IMR-90 (cell line): ENCODE measurements around the gene RDH16. TPM values are rescaled to one million over a fixed set of nuclear protein-coding genes. Genes with fewer than 3 reads are reported as not detected.

ENCODE experiments used
- ATAC-seq: fragments of 200-7000 bp; cut with Tn5 transposase; 2 replicates; pipeline ENCODE4 v1.9.1; 2020; ENCODE audit warnings: low read depth, mild to moderate bottlenecking, moderate library complexity
- BruUV-seq: library from RNA; stranded (reverse); fragments of 400-500 nt; replicated peaks from 2 replicates; lab custom pipeline; 2021; lab: Mats Ljungman, UMichigan
- CTCF ChIA-PET: fragments of 300-600 bp; formaldehyde crosslinking; extraction: SDS; loops from one replicate; lab custom pipeline; 2021; ENCODE audit warnings: antibody characterized with exemption; lab: Yijun Ruan, JAX
- POLR2A ChIA-PET: fragments of 300-600 bp; sonication (Branson Sonifier 250); formaldehyde crosslinking; loops from one replicate; lab custom pipeline; 2022; ENCODE audit warnings: antibody characterized with exemption; ENCODE audit not compliant: unreplicated experiment; lab: Charles Lee
- DNase-seq: peaks from one replicate; pipeline ENCODE4 v3.0.0; 2013
- H2AFZ ChIP-seq: replicated peaks from 2 replicates; pipeline ENCODE3; 2013; ENCODE audit warnings: low read length, mild to moderate bottlenecking; ENCODE audit not compliant: poor library complexity
- H2AK5ac ChIP-seq: 2 replicates; pipeline ENCODE4 v1.6.1; 2013; ENCODE audit warnings: low read depth, low read length, inconsistent platforms
- H2AK9ac ChIP-seq: replicated peaks from 2 replicates; pipeline ENCODE3; 2013; ENCODE audit warnings: mild to moderate bottlenecking, low read depth, low read length, moderate library complexity; ENCODE audit not compliant: poor library complexity
- H2BK120ac ChIP-seq: 2 replicates; pipeline ENCODE4 v1.6.1; 2013; ENCODE audit warnings: low read depth, low read length, inconsistent platforms
- H2BK15ac ChIP-seq: 3 replicates; pipeline ENCODE4 v1.6.1; 2013; ENCODE audit warnings: low read depth, low read length, inconsistent platforms
- H2BK20ac ChIP-seq: 2 replicates; pipeline ENCODE4 v1.6.1; 2013; ENCODE audit warnings: low read depth, mild to moderate bottlenecking, inconsistent platforms, low read length, moderate library complexity
- H2BK5ac ChIP-seq: 2 replicates; pipeline ENCODE4 v1.6.1; 2013; ENCODE audit warnings: mild to moderate bottlenecking, low read depth, low read length, inconsistent platforms; ENCODE audit not compliant: poor library complexity, severe bottlenecking
- H3K14ac ChIP-seq: replicated peaks from 2 replicates; pipeline ENCODE4 v1.6.1; 2013; ENCODE audit warnings: low read depth, low read length, inconsistent platforms
- H3K18ac ChIP-seq: 2 replicates; pipeline ENCODE4 v1.6.1; 2013; ENCODE audit warnings: low read depth, low read length, control low read depth
- H3K23ac ChIP-seq: 2 replicates; pipeline ENCODE4 v1.6.1; 2013; ENCODE audit warnings: low read depth, low read length, inconsistent platforms
- H3K27ac ChIP-seq: 2 replicates; pipeline ENCODE4 v1.5.1; 2013; ENCODE audit warnings: mild to moderate bottlenecking, control low read depth, low read length; ENCODE audit not compliant: insufficient read depth
- H3K27me3 ChIP-seq: 2 replicates; pipeline ENCODE4 v1.6.1; 2013; ENCODE audit warnings: low read length; ENCODE audit not compliant: control insufficient read depth, insufficient read depth
- H3K36me3 ChIP-seq: 2 replicates; pipeline ENCODE4 v1.6.1; 2013; ENCODE audit warnings: low read length, mixed read lengths; ENCODE audit not compliant: control insufficient read depth, insufficient read depth
- H3K4ac ChIP-seq: 2 replicates; pipeline ENCODE4 v1.6.1; 2013; ENCODE audit warnings: low read depth, low read length, inconsistent platforms
- H3K4me1 ChIP-seq: 2 replicates; pipeline ENCODE4 v1.6.1; 2013; ENCODE audit warnings: low read length, mixed read lengths; ENCODE audit not compliant: control insufficient read depth, insufficient read depth
- H3K4me2 ChIP-seq: 2 replicates; pipeline ENCODE4 v1.6.1; 2013; ENCODE audit warnings: low read depth, mild to moderate bottlenecking, control low read depth, low read length, moderate library complexity
- H3K4me3 ChIP-seq: 2 replicates; pipeline ENCODE4 v1.5.1; 2013; ENCODE audit warnings: low read depth, mild to moderate bottlenecking, control low read depth, low read length, moderate library complexity; ENCODE audit not compliant: insufficient read depth
- H3K56ac ChIP-seq: 2 replicates; pipeline ENCODE4 v1.6.1; 2013; ENCODE audit warnings: low read length, inconsistent platforms; ENCODE audit not compliant: insufficient read depth; ENCODE audit errors: extremely low read depth
- H3K79me1 ChIP-seq, 2 experiments: 2 replicates each; pipeline ENCODE4 v1.6.1; 2013; ENCODE audit warnings: low read length in 2 of 2, inconsistent platforms in 1 of 2, low read depth in 1 of 2
- H3K9ac ChIP-seq: 2 replicates; pipeline ENCODE4 v1.6.1; 2013; ENCODE audit warnings: low read depth, low read length, control low read depth
- H3K9me1 ChIP-seq: 2 replicates; pipeline ENCODE4 v1.6.1; 2013; ENCODE audit warnings: low read length, inconsistent platforms; ENCODE audit not compliant: insufficient read depth
- H3K9me3 ChIP-seq: 2 replicates; pipeline ENCODE4 v1.6.1; 2013; ENCODE audit warnings: low read length; ENCODE audit not compliant: control insufficient read depth, insufficient read depth
- H4K20me1 ChIP-seq: 2 replicates; pipeline ENCODE4 v1.6.1; 2013; ENCODE audit warnings: low read length, inconsistent platforms; ENCODE audit not compliant: insufficient read depth
- H4K5ac ChIP-seq: 2 replicates; pipeline ENCODE4 v1.6.1; 2013; ENCODE audit warnings: mild to moderate bottlenecking, low read depth, low read length, control low read depth
- H4K8ac ChIP-seq, 2 experiments: 2 replicates each; pipeline ENCODE4 v1.6.1; 2013; ENCODE audit warnings: low read depth in 2 of 2, low read length in 2 of 2, control low read depth in 1 of 2, inconsistent platforms in 1 of 2
- H4K91ac ChIP-seq: 2 replicates; pipeline ENCODE4 v1.6.1; 2013; ENCODE audit warnings: low read depth, low read length, inconsistent platforms; ENCODE audit not compliant: insufficient read depth
- BHLHE40 ChIP-seq: fragments of 150-350 bp; IDR thresholded peaks from 2 replicates; pipeline ENCODE4 v1.6.1; 2016; ENCODE audit warnings: mild to moderate bottlenecking, low read depth, low read length
- CHD1 ChIP-seq: IDR thresholded peaks from 2 replicates; pipeline ENCODE4 v1.6.1; 2012; ENCODE audit warnings: low read depth, low read length, improper control_type of control experiment
- ELK1 ChIP-seq: fragments of 150-350 bp; IDR thresholded peaks from 2 replicates; pipeline ENCODE4 v1.6.1; 2016; ENCODE audit warnings: low read depth, mild to moderate bottlenecking, low read length, moderate library complexity, borderline replicate concordance
- FOS ChIP-seq: fragments of 150-350 bp; IDR thresholded peaks from 2 replicates; pipeline ENCODE4 v1.6.1; 2016; ENCODE audit warnings: low read depth, low read length
- MAFK ChIP-seq: IDR thresholded peaks from 2 replicates; pipeline ENCODE4 v1.6.1; 2012; ENCODE audit warnings: low read depth, low read length, improper control_type of control experiment
- MAZ ChIP-seq: IDR thresholded peaks from 2 replicates; pipeline ENCODE4 v1.6.1; 2012; ENCODE audit warnings: low read depth, mild to moderate bottlenecking, low read length, improper control_type of control experiment, moderate library complexity, borderline replicate concordance
- MXI1 ChIP-seq: IDR thresholded peaks from 2 replicates; pipeline ENCODE4 v1.6.1; 2012; ENCODE audit warnings: low read depth, mild to moderate bottlenecking, low read length, moderate library complexity, borderline replicate concordance
- POLR2A ChIP-seq: IDR thresholded peaks from 2 replicates; pipeline ENCODE4 v1.6.1; 2012; ENCODE audit warnings: mild to moderate bottlenecking, low read depth, low read length
- RAD21 ChIP-seq: IDR thresholded peaks from 2 replicates; pipeline ENCODE4 v1.6.1; 2012; ENCODE audit warnings: low read length, improper control_type of control experiment
- RCOR1 ChIP-seq: IDR thresholded peaks from 2 replicates; pipeline ENCODE4 v1.6.1; 2012; ENCODE audit warnings: mild to moderate bottlenecking, low read length, improper control_type of control experiment; ENCODE audit not compliant: insufficient replicate concordance
- RFX5 ChIP-seq: IDR thresholded peaks from 2 replicates; pipeline ENCODE4 v1.8.0; 2012; ENCODE audit warnings: low read depth, mild to moderate bottlenecking, low read length, moderate library complexity
- SMC3 ChIP-seq: fragments of 150-350 bp; IDR thresholded peaks from 2 replicates; pipeline ENCODE4 v1.6.1; 2016; ENCODE audit warnings: low read depth, mild to moderate bottlenecking, antibody characterized with exemption, low read length, moderate library complexity
- WGBS, 2 experiments: methylation state at CpG; one replicate each; pipeline versions ENCODE4 v1.1.5 to v1.1.7; 2013; ENCODE audit warnings: missing lambda C conversion rate in 2 of 2; ENCODE audit not compliant: insufficient read length in 1 of 2; ENCODE audit errors: extremely low coverage in 2 of 2; 5-methylcytosine and 5-hydroxymethylcytosine counted together
- dilution Hi-C: fragments of 300-500 bp; cut with HindIII; formaldehyde crosslinking; loops from one replicate; pipeline ENCODE4 v1.14.3; 2018; ENCODE audit warnings: low sequenced_read_pairs; ENCODE audit not compliant: unreplicated experiment
- in situ Hi-C: fragments of 300-500 bp; cut with MboI; formaldehyde crosslinking; loops from 3 replicates; pipeline ENCODE4 v1.14.3; 2019; ENCODE audit warnings: low sequenced_read_pairs, inconsistent platforms, mixed read lengths
- intact Hi-C: fragments of 100-400 bp; cut with micrococcal nuclease; formaldehyde crosslinking; loops from 2 replicates; pipeline ENCODE4 v1.10.0; 2022
- polyA plus RNA-seq, 3 experiments: library from polyadenylated mRNA; depleted of rRNA; stranded (reverse); fragments of >200 nt; gene quantifications; 2 replicates each; pipeline ENCODE4 v1.2.3, GENCODE V29; 2012; ENCODE audit warnings: low replicate concordance in 1 of 3
- total RNA-seq: library from RNA; depleted of rRNA; stranded (reverse); fragments of >200 nt; gene quantifications from 2 replicates; pipeline ENCODE4 v1.2.3, GENCODE V29; 2012

RDH16 gene
- total and polyA plus RNA-seq, 2 of the 4 experiments (the other 2 are of a cell fraction): not detected

- Histone ChIP-seq H2BK120ac (no peak overlapping the region), H2AK9ac (no peak overlapping the region), H3K23ac (no peak overlapping the region), H3K14ac (no peak overlapping the region), H3K27ac (no peak overlapping the region), H3K9me3 (no peaks in the 10 kb centered on the region), H4K20me1 (peaks cover 8% of the 10 kb centered on the region), H3K27me3 (no peaks in the 10 kb centered on the region), H3K4me2 (no peak overlapping the region), H2AK5ac (no peak overlapping the region), H2BK5ac (no peak overlapping the region), H4K8ac (no peak overlapping the region), H3K4me1 (peaks cover 2% of the 10 kb centered on the region), H3K4ac (no peak overlapping the region), H4K5ac (no peak overlapping the region), H2BK20ac (no peak overlapping the region), H3K79me1 (peaks cover 0 to 10% of the 10 kb centered on the region in 2 experiments; a peak in 3 of 4 replicates), H3K4me3 (no peak overlapping the region), H3K36me3 (peaks cover 11% of the 10 kb centered on the region; the same call in 1 of the 2 replicates), H3K18ac (no peak overlapping the region), H4K91ac (no peak overlapping the region), H3K9me1 (peaks cover 13% of the 10 kb centered on the region), H3K9ac (no peak overlapping the region), H3K56ac (no peak overlapping the region), H2AFZ (no peak overlapping the region), H2BK15ac (no peak overlapping the region)
- CTCF ChIA-PET: no interaction called here
- DNase-seq: no peak
- in situ Hi-C loops: loop anchor here (25.0 kb wide), 1 partner anchor 481 kb away; the partner anchor contains the start of gene RBMS2
- POLR2A ChIA-PET: no interaction called here
- intact Hi-C loops: no loop called here
- BruUV-seq: no TSS peak
- ATAC-seq: no peak
- dilution Hi-C loops: no loop called here
- WGBS, 2 experiments: no CpG with 5 or more reads among the region's 10 CpGs
- TF ChIP-seq BHLHE40: no peak
- TF ChIP-seq FOS: no peak
- no peak for TF ChIP-seq MAZ
- no peak for TF ChIP-seq SMC3
- no peak for TF ChIP-seq RAD21
- no peak for TF ChIP-seq MAFK
- no peak for TF ChIP-seq ELK1
- TF ChIP-seq RCOR1: no peak
- TF ChIP-seq MXI1: no peak
- no peak for TF ChIP-seq POLR2A
- no peak for TF ChIP-seq RFX5
- TF ChIP-seq CHD1: no peak
These were observed 35.9 kb upstream of the RDH16 start for GRCh38 chr12:56993346-56993745.
